ENCODE data around the gene ST3GAL6. TPM values are rescaled to one million over a fixed set of nuclear protein-coding genes. Genes with fewer than 3 reads are reported as not detected.

Gene ST3GAL6
- total and polyA plus RNA-seq, 2 of the 4 experiments (the other 2 are of a cell fraction) = 0.36 to 0.99 TPM

- intact Hi-C loops (cut with micrococcal nuclease) = no loop called here
- Histone ChIP-seq H3K14ac (replicated peaks; ENCODE audit: low read depth, low read length) (no peak overlapping the region), H3K27me3 (ENCODE audit: control insufficient read depth, insufficient read depth, low read length) (no peaks in the 10 kb centered on the region), H3K79me1 (ENCODE audit: low read depth in 1 of 2, low read length in 2 of 2) (peaks cover 12 to 42% of the 10 kb centered on the region in 2 experiments; a peak in 3 of 4 replicates), H2AK9ac (replicated peaks; ENCODE audit: low read depth, low read length, poor library complexity) (no peak overlapping the region), H3K36me3 (ENCODE audit: control insufficient read depth, insufficient read depth, low read length) (no peaks in the 10 kb centered on the region; the same call in 1 of the 2 replicates), H3K9ac (ENCODE audit: low read depth, low read length) (no peak overlapping the region), H4K91ac (ENCODE audit: insufficient read depth, low read depth, low read length) (no peak overlapping the region), H2AK5ac (ENCODE audit: low read depth, low read length) (no peak overlapping the region), H3K4me1 (ENCODE audit: control insufficient read depth, insufficient read depth, low read length) (peaks cover 2% of the 10 kb centered on the region; the same call in 1 of the 2 replicates), H3K9me1 (ENCODE audit: insufficient read depth, low read length) (no peaks in the 10 kb centered on the region; the same call in none of the 2 replicates), H3K27ac (ENCODE audit: insufficient read depth, low read length) (no peak overlapping the region), H2AFZ (replicated peaks; ENCODE audit: low read length, poor library complexity) (no peak overlapping the region), H3K4me3 (ENCODE audit: insufficient read depth, low read depth, low read length) (no peak overlapping the region), H3K56ac (ENCODE audit: extremely low read depth, insufficient read depth, low read length) (no peak overlapping the region), H3K9me3 (ENCODE audit: control insufficient read depth, insufficient read depth, low read length) (peaks cover 2% of the 10 kb centered on the region; the same call in 1 of the 2 replicates), H2BK120ac (ENCODE audit: low read depth, low read length) (no peak overlapping the region), H3K23ac (ENCODE audit: low read depth, low read length) (no peak overlapping the region), H3K4ac (ENCODE audit: low read depth, low read length) (no peak overlapping the region), H2BK5ac (ENCODE audit: low read depth, low read length, poor library complexity, severe bottlenecking) (no peak overlapping the region), H2BK20ac (ENCODE audit: low read depth, low read length) (no peak overlapping the region), H3K4me2 (ENCODE audit: low read depth, low read length) (no peak overlapping the region), H4K8ac (ENCODE audit: low read depth in 2 of 2, low read length in 2 of 2) (no peak overlapping the region), H4K5ac (ENCODE audit: low read depth, low read length) (no peak overlapping the region; the same call in 1 of the 2 replicates), H4K20me1 (ENCODE audit: insufficient read depth, low read length) (peaks cover 3% of the 10 kb centered on the region; the same call in 1 of the 2 replicates), H3K18ac (ENCODE audit: low read depth, low read length) (no peak overlapping the region), H2BK15ac (ENCODE audit: low read depth, low read length) (no peak overlapping the region)
- CTCF ChIA-PET = interaction anchor here (0.6 to 1.2 kb wide), 2 partner anchors 14 to 981 kb away, joined by 3 read pairs; no protein-coding TSS in a partner anchor
- in situ Hi-C loops (cut with MboI; ENCODE audit: low sequenced_read_pairs) = no loop called here
- POLR2A ChIA-PET (ENCODE audit: unreplicated experiment) = no interaction called here
- ATAC-seq (ENCODE audit: low read depth) (no peak), DNase-seq (no peak)
- WGBS, 2 experiments (ENCODE audit: extremely low coverage in 2 of 2, insufficient read length in 1 of 2) = no CpG with 5 or more reads among the region's 1 CpG
- no TSS peak for BruUV-seq (replicated peaks)
- dilution Hi-C loops (cut with HindIII; ENCODE audit: low sequenced_read_pairs, unreplicated experiment) = no loop called here
- TF ChIP-seq BHLHE40 (IDR thresholded peaks at IDR 0.05; ENCODE audit: low read depth, low read length) = no peak
- TF ChIP-seq, protein P1, sequence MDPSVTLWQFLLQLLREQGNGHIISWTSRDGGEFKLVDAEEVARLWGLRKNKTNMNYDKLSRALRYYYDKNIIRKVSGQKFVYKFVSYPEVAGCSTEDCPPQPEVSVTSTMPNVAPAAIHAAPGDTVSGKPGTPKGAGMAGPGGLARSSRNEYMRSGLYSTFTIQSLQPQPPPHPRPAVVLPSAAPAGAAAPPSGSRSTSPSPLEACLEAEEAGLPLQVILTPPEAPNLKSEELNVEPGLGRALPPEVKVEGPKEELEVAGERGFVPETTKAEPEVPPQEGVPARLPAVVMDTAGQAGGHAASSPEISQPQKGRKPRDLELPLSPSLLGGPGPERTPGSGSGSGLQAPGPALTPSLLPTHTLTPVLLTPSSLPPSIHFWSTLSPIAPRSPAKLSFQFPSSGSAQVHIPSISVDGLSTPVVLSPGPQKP (IDR thresholded peaks at IDR 0.05; ENCODE audit: borderline replicate concordance, low read depth, low read length) = no peak
- TF ChIP-seq RCOR1 (IDR thresholded peaks at IDR 0.05; ENCODE audit: insufficient replicate concordance, low read length) = no peak
- no peak for TF ChIP-seq MXI1 (IDR thresholded peaks at IDR 0.05; ENCODE audit: borderline replicate concordance, low read depth, low read length)
- TF ChIP-seq, protein P2, sequence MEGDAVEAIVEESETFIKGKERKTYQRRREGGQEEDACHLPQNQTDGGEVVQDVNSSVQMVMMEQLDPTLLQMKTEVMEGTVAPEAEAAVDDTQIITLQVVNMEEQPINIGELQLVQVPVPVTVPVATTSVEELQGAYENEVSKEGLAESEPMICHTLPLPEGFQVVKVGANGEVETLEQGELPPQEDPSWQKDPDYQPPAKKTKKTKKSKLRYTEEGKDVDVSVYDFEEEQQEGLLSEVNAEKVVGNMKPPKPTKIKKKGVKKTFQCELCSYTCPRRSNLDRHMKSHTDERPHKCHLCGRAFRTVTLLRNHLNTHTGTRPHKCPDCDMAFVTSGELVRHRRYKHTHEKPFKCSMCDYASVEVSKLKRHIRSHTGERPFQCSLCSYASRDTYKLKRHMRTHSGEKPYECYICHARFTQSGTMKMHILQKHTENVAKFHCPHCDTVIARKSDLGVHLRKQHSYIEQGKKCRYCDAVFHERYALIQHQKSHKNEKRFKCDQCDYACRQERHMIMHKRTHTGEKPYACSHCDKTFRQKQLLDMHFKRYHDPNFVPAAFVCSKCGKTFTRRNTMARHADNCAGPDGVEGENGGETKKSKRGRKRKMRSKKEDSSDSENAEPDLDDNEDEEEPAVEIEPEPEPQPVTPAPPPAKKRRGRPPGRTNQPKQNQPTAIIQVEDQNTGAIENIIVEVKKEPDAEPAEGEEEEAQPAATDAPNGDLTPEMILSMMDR (conservative IDR thresholded peaks at IDR 0.05; ENCODE audit: low read depth, low read length) = no peak
- TF ChIP-seq MAFK (IDR thresholded peaks at IDR 0.05; ENCODE audit: low read depth, low read length) = no peak
- no peak for TF ChIP-seq FOS (IDR thresholded peaks at IDR 0.05; ENCODE audit: low read depth, low read length)
- no peak for TF ChIP-seq CHD1 (IDR thresholded peaks at IDR 0.05; ENCODE audit: low read depth, low read length)
- no peak for TF ChIP-seq RAD21 (IDR thresholded peaks at IDR 0.05; ENCODE audit: low read length)
- TF ChIP-seq MAZ (IDR thresholded peaks at IDR 0.05; ENCODE audit: borderline replicate concordance, low read depth, low read length) = no peak
- TF ChIP-seq RFX5 (IDR thresholded peaks at IDR 0.05; ENCODE audit: low read depth, low read length) = no peak
- TF ChIP-seq SMC3 (IDR thresholded peaks at IDR 0.05; ENCODE audit: low read depth, low read length) = no peak
- TF ChIP-seq POLR2A (IDR thresholded peaks at IDR 0.05; ENCODE audit: low read depth, low read length) = no peak
- TF ChIP-seq, protein P3, sequence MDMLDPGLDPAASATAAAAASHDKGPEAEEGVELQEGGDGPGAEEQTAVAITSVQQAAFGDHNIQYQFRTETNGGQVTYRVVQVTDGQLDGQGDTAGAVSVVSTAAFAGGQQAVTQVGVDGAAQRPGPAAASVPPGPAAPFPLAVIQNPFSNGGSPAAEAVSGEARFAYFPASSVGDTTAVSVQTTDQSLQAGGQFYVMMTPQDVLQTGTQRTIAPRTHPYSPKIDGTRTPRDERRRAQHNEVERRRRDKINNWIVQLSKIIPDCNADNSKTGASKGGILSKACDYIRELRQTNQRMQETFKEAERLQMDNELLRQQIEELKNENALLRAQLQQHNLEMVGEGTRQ (IDR thresholded peaks at IDR 0.05; ENCODE audit: low read depth, low read length) = no peak
- no peak for TF ChIP-seq NFE2L2 (IDR thresholded peaks at IDR 0.05; ENCODE audit: low read depth, low read length)
Observed at GRCh38 chr3:98827221-98827920, 64.2 kb downstream of the ST3GAL6 start.

All from IMR-90 (cell line).